H1 (cell line): ENCODE data around the gene PLA2G4D. TPM values are rescaled to one million over a fixed set of nuclear protein-coding genes. Genes with fewer than 3 reads are reported as not detected.

ENCODE experiments used
- CTCF ChIA-PET: fragments of 300-600 bp; sonication (Branson Sonifier 250); formaldehyde crosslinking; loops from one replicate; lab custom pipeline; 2021; ENCODE audit not compliant: partially characterized antibody; lab: Charles Lee
- POLR2A ChIA-PET: fragments of 300-600 bp; sonication (Branson Sonifier 250); formaldehyde crosslinking; loops from one replicate; lab custom pipeline; 2021; ENCODE audit warnings: inconsistent platforms; ENCODE audit not compliant: partially characterized antibody; lab: Charles Lee
- DNase-seq, 2 experiments: peaks; one replicate each; pipeline versions ENCODE4 v3.0.0 to v3.0.0-alpha.2; 2010 to 2022; ENCODE audit warnings: low spot score in 2 of 2, low read depth in 1 of 2, mixed read lengths in 1 of 2
- FAIRE-seq: peaks from 2 replicates; lab custom pipeline; 2011; peaks lifted over from hg19 to GRCh38; lab: Jason Lieb, UNC
- H2AFZ ChIP-seq: 2 replicates; pipeline ENCODE4 v1.8.1; 2012; ENCODE audit warnings: low read length, inconsistent platforms
- H2AK5ac ChIP-seq: 2 replicates; pipeline ENCODE4 v1.6.1; 2013; ENCODE audit warnings: low read depth, low read length
- H2BK120ac ChIP-seq: replicated peaks from 2 replicates; pipeline ENCODE3; 2013; ENCODE audit warnings: low read depth, low read length, inconsistent platforms
- H2BK12ac ChIP-seq: 2 replicates; pipeline ENCODE4 v1.6.1; 2013; ENCODE audit warnings: low read depth, low read length
- H2BK15ac ChIP-seq: 2 replicates; pipeline ENCODE4 v1.6.1; 2013; ENCODE audit warnings: low read length
- H2BK20ac ChIP-seq: 2 replicates; pipeline ENCODE4 v1.6.1; 2013; ENCODE audit warnings: low read length
- H2BK5ac ChIP-seq: 2 replicates; pipeline ENCODE4 v1.6.1; 2013; ENCODE audit warnings: low read depth, low read length
- H3K14ac ChIP-seq: 2 replicates; pipeline ENCODE4 v1.6.1; 2013; ENCODE audit warnings: inconsistent platforms; ENCODE audit not compliant: insufficient read length
- H3K18ac ChIP-seq: 2 replicates; pipeline ENCODE4 v1.6.1; 2013; ENCODE audit warnings: low read length; ENCODE audit errors: extremely low read depth
- H3K23ac ChIP-seq: 2 replicates; pipeline ENCODE4 v1.6.1; 2013; ENCODE audit warnings: inconsistent platforms; ENCODE audit not compliant: insufficient read length
- H3K23me2 ChIP-seq: 2 replicates; pipeline ENCODE4 v1.6.1; 2013; ENCODE audit warnings: low read depth, low read length
- H3K27ac ChIP-seq: 2 replicates; pipeline ENCODE4 v1.6.1; 2011; ENCODE audit warnings: low read depth, low read length, inconsistent platforms
- H3K27me3 ChIP-seq, 4 experiments: replicated peaks in 1 of 4; 1 replicate in 1 of 4; 2 replicates in 3 of 4; pipeline versions ENCODE4 v1.6.1 to v1.8.1; 2011 to 2013; ENCODE audit warnings: low read length in 3 of 4, mild to moderate bottlenecking in 3 of 4, inconsistent platforms in 2 of 4, mixed read lengths in 2 of 4, moderate library complexity in 1 of 4; ENCODE audit not compliant: control insufficient read depth in 3 of 4, insufficient read depth in 3 of 4; ENCODE audit errors: extremely low read depth in 1 of 4
- H3K36me3 ChIP-seq, 4 experiments: 2 replicates each; pipeline versions ENCODE4 v1.6.1 to v1.8.1; 2011 to 2013; ENCODE audit warnings: mild to moderate bottlenecking in 4 of 4, low read length in 3 of 4, moderate library complexity in 2 of 4, control low read depth in 1 of 4, inconsistent platforms in 1 of 4; ENCODE audit not compliant: insufficient read depth in 4 of 4, control insufficient read depth in 2 of 4
- H3K4ac ChIP-seq: replicated peaks from 2 replicates; pipeline ENCODE3; 2013; ENCODE audit warnings: low read length, low read depth, mixed read lengths, inconsistent platforms; ENCODE audit not compliant: insufficient read length
- H3K4me1 ChIP-seq, 4 experiments: replicated peaks in 1 of 4; 1 replicate in 1 of 4; 2 replicates in 3 of 4; pipeline versions ENCODE4 v1.6.1 to v1.8.1; 2011 to 2013; ENCODE audit warnings: low read length in 3 of 4, inconsistent platforms in 2 of 4, mixed read lengths in 1 of 4; ENCODE audit not compliant: insufficient read depth in 4 of 4, control insufficient read depth in 3 of 4
- H3K4me2 ChIP-seq, 2 experiments: 2 replicates each; pipeline versions ENCODE4 v1.6.1 to v1.8.1; 2011 to 2013; ENCODE audit warnings: low read depth in 2 of 2, low read length in 2 of 2, control low read depth in 1 of 2, inconsistent platforms in 1 of 2, mild to moderate bottlenecking in 1 of 2; ENCODE audit not compliant: insufficient read depth in 1 of 2
- H3K4me3 ChIP-seq, 4 experiments: fragments of 200-600, 300-600 bp in 1 of 4; sonication (generic), shearing (Covaris generic), sonication (Bioruptor Twin) in 1 of 4; 2 replicates each; pipeline versions ENCODE4 v1.5.1 to v1.8.1; 2011 to 2016; ENCODE audit warnings: low read length in 4 of 4, low read depth in 3 of 4, control low read depth in 2 of 4, inconsistent platforms in 2 of 4, mild to moderate bottlenecking in 2 of 4, mixed read lengths in 1 of 4, moderate library complexity in 1 of 4; ENCODE audit not compliant: insufficient read depth in 2 of 4; ENCODE audit errors: extremely low read depth in 1 of 4
- H3K56ac ChIP-seq: replicated peaks from 2 replicates; pipeline ENCODE3; 2013; ENCODE audit warnings: low read depth, mild to moderate bottlenecking, mixed read lengths, low read length, inconsistent platforms; ENCODE audit not compliant: insufficient read length
- H3K79me1 ChIP-seq: 2 replicates; pipeline ENCODE4 v1.6.1; 2013; ENCODE audit warnings: low read depth, low read length, control low read depth
- H3K79me2 ChIP-seq, 2 experiments: 2 replicates each; pipeline versions ENCODE4 v1.6.1 to v1.8.1; 2012 to 2013; ENCODE audit warnings: low read length in 2 of 2, mild to moderate bottlenecking in 2 of 2, inconsistent platforms in 1 of 2; ENCODE audit not compliant: insufficient read depth in 2 of 2, control insufficient read depth in 1 of 2
- H3K9ac ChIP-seq, 4 experiments: replicated peaks in 1 of 4; 1 replicate in 1 of 4; 2 replicates in 3 of 4; pipeline versions ENCODE4 v1.6.1 to v1.8.1; 2011 to 2013; ENCODE audit warnings: low read depth in 3 of 4, low read length in 3 of 4, control low read depth in 2 of 4, mild to moderate bottlenecking in 2 of 4, moderate library complexity in 2 of 4, inconsistent platforms in 1 of 4; ENCODE audit errors: extremely low read depth in 1 of 4
- H3K9me3 ChIP-seq, 2 experiments: 2 replicates each; pipeline versions ENCODE4 v1.6.1 to v1.8.1; 2012 to 2013; ENCODE audit warnings: mild to moderate bottlenecking in 2 of 2, moderate library complexity in 2 of 2, control low read depth in 1 of 2, inconsistent platforms in 1 of 2, low read depth in 1 of 2, low read length in 1 of 2, mixed read lengths in 1 of 2; ENCODE audit not compliant: insufficient read depth in 2 of 2
- H4K20me1 ChIP-seq, 2 experiments: replicated peaks in 1 of 2; 2 replicates each; pipeline versions ENCODE3 to v1.8.1; 2011 to 2013; ENCODE audit warnings: inconsistent platforms in 2 of 2, low read length in 2 of 2, mild to moderate bottlenecking in 1 of 2; ENCODE audit not compliant: insufficient read depth in 2 of 2, control insufficient read depth in 1 of 2
- H4K5ac ChIP-seq: 2 replicates; pipeline ENCODE4 v1.6.1; 2013; ENCODE audit warnings: low read length, low read depth, mixed read lengths, inconsistent platforms; ENCODE audit not compliant: insufficient read length
- H4K8ac ChIP-seq: 2 replicates; pipeline ENCODE4 v1.8.0; 2013; ENCODE audit warnings: mild to moderate bottlenecking, moderate library complexity, low read length, inconsistent platforms; ENCODE audit not compliant: insufficient read depth; ENCODE audit errors: extremely low read depth
- H4K91ac ChIP-seq: replicated peaks from 2 replicates; pipeline ENCODE3; 2013; ENCODE audit warnings: low read length, mixed read lengths, inconsistent platforms; ENCODE audit not compliant: insufficient read length
- CHD2 ChIP-seq: IDR thresholded peaks from 2 replicates; pipeline ENCODE4 v1.6.1; 2012; ENCODE audit warnings: low read length, improper control_type of control experiment
- CREB1 ChIP-seq: IDR thresholded peaks from 2 replicates; pipeline ENCODE4 v1.6.1; 2012; ENCODE audit warnings: inconsistent platforms
- MAFK ChIP-seq: IDR thresholded peaks from 2 replicates; pipeline ENCODE4 v1.6.1; 2012; ENCODE audit warnings: low read depth, mild to moderate bottlenecking, improper control_type of control experiment, low read length
- NANOG ChIP-seq: IDR thresholded peaks from 2 replicates; pipeline ENCODE4 v1.6.1; 2011; ENCODE audit warnings: low read length, low read depth, mild to moderate bottlenecking, inconsistent platforms; ENCODE audit not compliant: insufficient read depth, poor library complexity, severe bottlenecking
- POLR2A ChIP-seq, 2 experiments: IDR thresholded peaks; 1 replicate in 1 of 2; 2 replicates in 1 of 2; pipeline ENCODE4 v1.6.1; 2011; ENCODE audit warnings: low read depth in 2 of 2, low read length in 2 of 2, mild to moderate bottlenecking in 2 of 2; ENCODE audit errors: control extremely low read depth in 1 of 2
- RAD21 ChIP-seq, 2 experiments: IDR thresholded peaks in 1 of 2; conservative IDR thresholded peaks in 1 of 2; 2 replicates each; pipeline ENCODE4 v1.6.1; 2011; ENCODE audit warnings: low read depth in 2 of 2, low read length in 2 of 2, improper control_type of control experiment in 1 of 2, inconsistent platforms in 1 of 2, mild to moderate bottlenecking in 1 of 2, moderate library complexity in 1 of 2
- SIN3A ChIP-seq, 2 experiments: IDR thresholded peaks in 1 of 2; conservative IDR thresholded peaks in 1 of 2; 2 replicates each; pipeline ENCODE4 v1.6.1; 2011 to 2012; ENCODE audit warnings: low read length in 2 of 2, improper control_type of control experiment in 1 of 2, low read depth in 1 of 2, mild to moderate bottlenecking in 1 of 2
- SRF ChIP-seq: IDR thresholded peaks from 2 replicates; pipeline ENCODE4 v1.6.1; 2011; ENCODE audit warnings: mild to moderate bottlenecking, low read depth, low read length, moderate library complexity
- TAF1 ChIP-seq: IDR thresholded peaks from 2 replicates; pipeline ENCODE4 v1.6.1; 2011; ENCODE audit warnings: mild to moderate bottlenecking, low read depth, low read length
- TEAD4 ChIP-seq: IDR thresholded peaks from 2 replicates; pipeline ENCODE4 v1.6.1; 2012; ENCODE audit warnings: low read depth, low read length, inconsistent platforms, mixed read lengths
- YY1 ChIP-seq: IDR thresholded peaks from 2 replicates; pipeline ENCODE4 v1.6.1; 2011; ENCODE audit warnings: low read depth, mild to moderate bottlenecking, low read length
- ZNF274 ChIP-seq: IDR thresholded peaks from 2 replicates; pipeline ENCODE4 v1.7.0; 2012; ENCODE audit warnings: low read length, borderline replicate concordance; ENCODE audit errors: extremely low read depth
- WGBS, 2 experiments: shearing (Covaris generic) in 1 of 2; methylation state at CpG; one replicate each; pipeline versions ENCODE4 v1.1.6 to v1.1.7; 2013 to 2015; ENCODE audit warnings: low lambda C conversion rate in 2 of 2, mixed read lengths in 2 of 2, inconsistent platforms in 1 of 2, low coverage in 1 of 2, missing lambda C conversion rate in 1 of 2; ENCODE audit not compliant: insufficient replicate concordance in 2 of 2, insufficient coverage in 1 of 2, insufficient read length in 1 of 2; ENCODE audit errors: extremely low coverage in 1 of 2, missing lambda C conversion rate in 1 of 2; 5-methylcytosine and 5-hydroxymethylcytosine counted together
- polyA plus RNA-seq, 7 experiments: library from polyadenylated mRNA; depleted of rRNA in 3 of 7; stranded (reverse) in 5 of 7; unstranded in 2 of 7; fragments of >200 nt in 5 of 7; fragments of 200-250 nt in 2 of 7; gene quantifications; 1 replicate in 5 of 7; 2 replicates in 1 of 7; 4 replicates in 1 of 7; pipeline versions ENCODE4 v1.2.1 to v1.2.3, GENCODE V29; 2011 to 2013; ENCODE audit warnings: missing spikeins in 2 of 7, mixed read lengths in 2 of 7
- total RNA-seq: library from RNA; stranded (reverse); fragmentation: NEBNext Ultra II Directional; extraction: Animal tissue kit (Norgen Biotek cat#: 25700); gene quantifications from 2 replicates; pipeline ENCODE4 v1.2.1, GENCODE V29; 2021

Gene PLA2G4D
- total and polyA plus RNA-seq, 2 of the 8 experiments (the other 6 are each of a cell fraction or from before 2014, with no cell fraction given) = 0.07 to 0.18 TPM

DNA sequence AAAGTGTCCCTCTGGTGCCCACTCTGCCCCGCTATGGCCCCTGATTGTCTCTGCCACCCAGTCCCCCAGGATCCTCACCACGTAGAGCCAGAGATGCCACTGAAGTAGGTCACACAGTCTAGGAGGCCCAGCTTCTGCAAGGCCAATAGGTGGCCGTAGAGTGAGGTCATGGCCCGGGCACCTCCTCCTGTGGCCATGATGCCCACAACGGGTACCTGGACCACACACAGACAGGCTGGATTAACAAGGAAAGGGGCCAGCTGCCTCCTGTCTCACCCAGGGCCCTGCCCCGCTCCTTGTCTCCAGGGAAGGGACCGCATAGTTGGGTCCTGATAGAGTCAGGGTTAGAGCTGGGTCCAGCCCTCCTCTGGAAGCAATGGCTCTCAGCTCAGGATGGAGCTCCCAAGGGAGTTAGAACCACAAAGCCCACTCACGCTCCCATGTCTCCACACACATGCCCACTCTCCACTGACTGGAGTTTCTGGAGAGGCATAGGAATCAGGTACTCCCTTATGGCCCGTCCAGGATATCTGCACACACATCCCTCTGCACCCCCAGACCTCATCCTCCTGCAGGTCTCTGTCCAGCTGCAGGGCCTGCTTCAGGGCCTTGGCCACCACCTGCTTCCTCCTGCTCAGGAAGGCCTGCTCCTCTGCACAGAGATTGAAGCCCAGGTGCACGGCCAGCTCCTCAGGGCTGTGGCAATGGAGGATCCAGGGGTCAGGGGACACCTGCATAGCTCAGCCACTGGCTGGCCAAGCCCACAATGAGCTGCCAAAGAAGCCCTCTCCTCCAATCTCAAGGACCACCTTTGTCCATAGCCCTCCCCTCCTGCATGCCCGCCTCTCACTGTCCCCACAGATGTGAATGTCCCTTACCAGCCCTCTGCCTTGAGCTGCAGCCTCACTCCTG is 13.2 kb downstream of the PLA2G4D start:
- Histone ChIP-seq H4K91ac (peak overlapping the region; percentile 65), H3K4me1 (peaks cover 6 to 21% (median 12%) of the 10 kb centered on the region in 4 experiments), H2BK120ac (peak overlapping the region; percentile 13), H3K14ac (no peak overlapping the region), H3K23ac (no peak overlapping the region), H3K79me2 (no peaks in the 10 kb centered on the region), H3K18ac (peak overlapping the region; percentile 88), H2AK5ac (peak overlapping the region; percentile 59; the same call in 1 of the 2 replicates), H2BK5ac (peak overlapping the region; percentile 44; the same call in 1 of the 2 replicates), H3K4me2 (peak overlapping the region; percentile 58 to 62; a peak in 3 of 4 replicates), H4K5ac (no peak overlapping the region), H2BK20ac (peak overlapping the region; percentile 83), H3K4ac (no peak overlapping the region), H2AFZ (no peak overlapping the region), H3K4me3 (no peak overlapping the region), H3K27me3 (no peaks in the 10 kb centered on the region), H2BK15ac (peak overlapping the region; percentile 65; the same call in 1 of the 2 replicates), H3K9ac (no peak overlapping the region), H3K9me3 (no peaks in the 10 kb centered on the region), H4K8ac (peak overlapping the region; percentile 71), H3K23me2 (no peaks in the 10 kb centered on the region; the same call in 1 of the 2 replicates), H4K20me1 (no peaks in the 10 kb centered on the region), H3K56ac (no peak overlapping the region), H3K36me3 (no peaks in the 10 kb centered on the region), H3K79me1 (no peaks in the 10 kb centered on the region), H3K27ac (no peak overlapping the region), H2BK12ac (peak overlapping the region; percentile 91; the same call in 1 of the 2 replicates)
- ChIA-PET CTCF (interaction anchor here (0.6 to 14.0 kb wide), 13 partner anchors 11 to 424 kb away, joined by 3 to 425 read pairs (median 28); partner anchors contain the start of gene PLA2G4D), POLR2A (interaction anchor here (1.0 kb wide), 2 partner anchors 12 to 14 kb away, joined by 3 read pairs; no protein-coding TSS in a partner anchor)
- 77% methylated on average over 11 of the region's 11 CpGs; no CpG with 5 or more reads in 1 of the 2 experiments for WGBS, 2 experiments
- DNase-seq = peak in 1 of 2 experiments; percentile 49
- FAIRE-seq = no peak
- TF ChIP-seq NANOG (no peak), YY1 (no peak), SIN3A (conservative IDR thresholded peaks at IDR 0.05 in 1 of 2, IDR thresholded peaks at IDR 0.05 in 1 of 2; ENCODE audit: low read depth in 1 of 2, low read length in 2 of 2) (no peak), MAFK (no peak), POLR2A (IDR thresholded peaks at IDR 0.05; ENCODE audit: control extremely low read depth in 1 of 2, low read depth in 2 of 2, low read length in 2 of 2) (no peak), SRF (no peak), CREB1 (no peak), RAD21 (IDR thresholded peaks at IDR 0.05 in 1 of 2, conservative IDR thresholded peaks at IDR 0.05 in 1 of 2; ENCODE audit: low read depth in 2 of 2, low read length in 2 of 2) (no peak), ZNF274 (no peak), TEAD4 (no peak), CHD2 (no peak), TAF1 (no peak)
